ENCODE measurements around the gene ARHGEF16. TPM values are rescaled to one million over a fixed set of nuclear protein-coding genes. Genes with fewer than 3 reads are reported as not detected.

The ARHGEF16 gene
- total and polyA plus RNA-seq, 2 donors from 2014 or later, result 15.5 to 39.3 TPM

DNA sequence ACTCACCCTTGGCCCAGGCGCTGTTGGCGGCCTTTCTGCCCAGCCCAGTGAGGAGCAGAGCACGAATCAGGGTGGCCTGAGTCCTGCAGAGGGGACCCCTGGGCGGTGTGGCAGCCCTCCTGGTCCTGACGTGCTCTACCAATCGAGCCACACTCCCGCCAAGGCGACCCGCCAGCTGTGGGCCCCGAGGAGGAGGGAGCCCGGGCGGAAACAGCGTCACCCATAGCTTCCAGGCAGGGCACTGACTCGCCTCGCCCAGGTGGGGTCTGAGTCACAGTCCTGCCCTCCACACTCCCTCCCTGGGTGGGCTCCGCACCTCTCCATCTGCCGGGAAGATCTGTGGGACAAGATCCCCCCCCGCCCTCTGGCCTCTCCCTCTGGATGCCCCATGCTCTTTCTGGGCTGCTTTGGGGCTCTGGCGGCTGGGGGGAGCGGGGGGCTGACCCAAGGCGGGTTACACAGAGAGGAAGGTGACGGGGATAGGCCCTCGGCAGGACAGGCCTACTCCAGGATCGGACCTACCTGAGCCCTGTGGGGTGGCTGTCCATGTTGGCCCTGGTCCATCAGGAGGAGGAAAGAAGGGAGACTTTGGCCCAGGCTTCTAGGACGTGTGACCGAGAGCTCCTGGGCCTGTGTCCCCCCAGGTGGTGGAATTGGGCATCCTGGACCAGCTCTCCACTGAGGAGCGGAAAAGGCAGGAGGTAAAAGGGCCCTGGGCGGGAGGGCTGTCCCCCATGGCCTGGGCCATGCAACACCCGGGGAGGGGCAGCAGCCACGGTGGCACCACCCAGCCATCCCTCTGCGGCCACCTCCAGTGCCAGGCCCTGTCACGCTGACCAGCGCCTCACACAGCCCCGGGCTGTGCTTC lies 14.0 kb downstream of the ARHGEF16 start:
- Histone ChIP-seq H3K27me3 (ENCODE audit: control insufficient read depth, insufficient read depth, low read length) (no peaks in the 10 kb centered on the region), H3K9me3 (ENCODE audit: control insufficient read depth in 2 of 3, insufficient read depth in 1 of 3, low read length in 3 of 3) (no peaks in the 10 kb centered on the region), H3K9ac (ENCODE audit: low read length in 3 of 3) (no peak overlapping the region), H3K4me1 (ENCODE audit: control insufficient read depth in 2 of 3, insufficient read depth in 2 of 3, low read depth in 1 of 3, low read length in 3 of 3) (peaks cover 0 to 2% (median 0%) of the 10 kb centered on the region in 3 donors), H3K27ac (ENCODE audit: low read depth in 2 of 2, low read length in 2 of 2) (no peak overlapping the region), H3K4me3 (ENCODE audit: low read length in 3 of 3) (no peak overlapping the region), H3K36me3 (ENCODE audit: control insufficient read depth in 2 of 3, insufficient read depth in 3 of 3, low read length in 3 of 3) (peaks cover 0 to 14% (median 0%) of the 10 kb centered on the region in 3 donors)
- intact Hi-C loops (cut with DNase I), result no loop called here
- DNase-seq, result peak in 2 of 5 donors; percentile 43 to 63
- TF ChIP-seq, protein P1, sequence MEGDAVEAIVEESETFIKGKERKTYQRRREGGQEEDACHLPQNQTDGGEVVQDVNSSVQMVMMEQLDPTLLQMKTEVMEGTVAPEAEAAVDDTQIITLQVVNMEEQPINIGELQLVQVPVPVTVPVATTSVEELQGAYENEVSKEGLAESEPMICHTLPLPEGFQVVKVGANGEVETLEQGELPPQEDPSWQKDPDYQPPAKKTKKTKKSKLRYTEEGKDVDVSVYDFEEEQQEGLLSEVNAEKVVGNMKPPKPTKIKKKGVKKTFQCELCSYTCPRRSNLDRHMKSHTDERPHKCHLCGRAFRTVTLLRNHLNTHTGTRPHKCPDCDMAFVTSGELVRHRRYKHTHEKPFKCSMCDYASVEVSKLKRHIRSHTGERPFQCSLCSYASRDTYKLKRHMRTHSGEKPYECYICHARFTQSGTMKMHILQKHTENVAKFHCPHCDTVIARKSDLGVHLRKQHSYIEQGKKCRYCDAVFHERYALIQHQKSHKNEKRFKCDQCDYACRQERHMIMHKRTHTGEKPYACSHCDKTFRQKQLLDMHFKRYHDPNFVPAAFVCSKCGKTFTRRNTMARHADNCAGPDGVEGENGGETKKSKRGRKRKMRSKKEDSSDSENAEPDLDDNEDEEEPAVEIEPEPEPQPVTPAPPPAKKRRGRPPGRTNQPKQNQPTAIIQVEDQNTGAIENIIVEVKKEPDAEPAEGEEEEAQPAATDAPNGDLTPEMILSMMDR (IDR thresholded peaks at IDR 0.05; ENCODE audit: borderline replicate concordance, extremely low read depth, insufficient read depth), result no peak
- FAIRE-seq, result no peak

GRCh38 chr1:3469104-3469848 lies 14.8 kb downstream of the ARHGEF16 start:
- FAIRE-seq, result no peak
- H3K4me3 ChIP-seq (ENCODE audit: low read length in 3 of 3), result no peak overlapping the region
- H3K36me3 ChIP-seq (ENCODE audit: control insufficient read depth in 2 of 3, insufficient read depth in 3 of 3, low read length in 3 of 3), result peaks cover 3 to 19% (median 4%) of the 10 kb centered on the region in 3 donors
- peak in 2 of 5 donors; percentile 37 to 73 for DNase-seq
- TF ChIP-seq, protein P1 (IDR thresholded peaks at IDR 0.05; ENCODE audit: borderline replicate concordance, extremely low read depth, insufficient read depth), result no peak
- no peaks in the 10 kb centered on the region for H3K9me3 ChIP-seq (ENCODE audit: control insufficient read depth in 2 of 3, insufficient read depth in 1 of 3, low read length in 3 of 3)
- H3K4me1 ChIP-seq (ENCODE audit: control insufficient read depth in 2 of 3, insufficient read depth in 2 of 3, low read depth in 1 of 3, low read length in 3 of 3), result peaks cover 0 to 2% (median 0%) of the 10 kb centered on the region in 3 donors
- intact Hi-C loops (cut with DNase I), result no loop called here
- no peak overlapping the region for H3K27ac ChIP-seq (ENCODE audit: low read depth in 2 of 2, low read length in 2 of 2)
- H3K27me3 ChIP-seq (ENCODE audit: control insufficient read depth, insufficient read depth, low read length), result no peaks in the 10 kb centered on the region
- no peak overlapping the region for H3K9ac ChIP-seq (ENCODE audit: low read length in 3 of 3)

GRCh38 chr1:3469849-3470649 lies 15.6 kb downstream of the ARHGEF16 start:
- TF ChIP-seq, protein P1 (IDR thresholded peaks at IDR 0.05; ENCODE audit: borderline replicate concordance, extremely low read depth, insufficient read depth), result no peak
- H3K27me3 ChIP-seq (ENCODE audit: control insufficient read depth, insufficient read depth, low read length), result no peaks in the 10 kb centered on the region
- no peak overlapping the region for H3K4me3 ChIP-seq (ENCODE audit: low read length in 3 of 3)
- H3K27ac ChIP-seq (ENCODE audit: low read depth in 2 of 2, low read length in 2 of 2), result no peak overlapping the region
- peaks cover 3 to 20% (median 4%) of the 10 kb centered on the region in 3 donors for H3K36me3 ChIP-seq (ENCODE audit: control insufficient read depth in 2 of 3, insufficient read depth in 3 of 3, low read length in 3 of 3)
- DNase-seq (peak in 2 of 5 donors; percentile 50 to 67), FAIRE-seq (no peak)
- H3K9me3 ChIP-seq (ENCODE audit: control insufficient read depth in 2 of 3, insufficient read depth in 1 of 3, low read length in 3 of 3), result no peaks in the 10 kb centered on the region
- H3K9ac ChIP-seq (ENCODE audit: low read length in 3 of 3), result no peak overlapping the region
- intact Hi-C loops (cut with DNase I), result no loop called here
- peaks cover 0 to 2% (median 0%) of the 10 kb centered on the region in 3 donors for H3K4me1 ChIP-seq (ENCODE audit: control insufficient read depth in 2 of 3, insufficient read depth in 2 of 3, low read depth in 1 of 3, low read length in 3 of 3)
